ENCODE data around the gene FOXL2.

The FOXL2 gene

GRCh38 chr3:138946663-138947494, at the start of gene FOXL2, which contains the start of gene FOXL2NB:
FOXL2 (minus strand) TSS chr3:138947137; CDS start chr3:138946722, 415 bp downstream.
FOXL2NB (plus strand) TSS chr3:138947217; CDS start chr3:138947365, 148 bp downstream.
- FAIRE-seq, result no peak

DNA sequence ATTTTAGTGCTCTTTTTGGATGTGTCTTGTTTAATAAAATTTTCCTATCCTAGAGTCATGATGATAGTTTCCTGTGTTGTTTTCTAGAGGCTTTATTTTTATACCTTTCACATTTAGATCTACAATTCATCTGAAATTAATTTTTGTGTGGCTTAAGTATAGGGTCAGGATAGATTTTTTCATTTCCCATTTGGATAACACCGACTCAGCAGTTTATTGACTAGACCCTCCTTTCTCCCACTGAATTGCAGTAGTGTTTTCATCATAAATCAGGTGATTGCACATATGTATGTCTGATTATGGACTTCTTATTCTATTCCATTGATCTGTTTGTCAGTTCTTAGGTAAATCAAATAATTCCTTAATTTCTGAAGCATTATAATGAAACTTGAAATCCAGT, 48.8 kb upstream of the FOXL2 start:
- no peak for FAIRE-seq

- FAIRE-seq, result no peak
These were observed 40.2 kb upstream of the FOXL2 start for GRCh38 chr3:138987181-138987580.

- no peak for FAIRE-seq
These were observed 39.0 kb upstream of the FOXL2 start for GRCh38 chr3:138985932-138986331.

DNA sequence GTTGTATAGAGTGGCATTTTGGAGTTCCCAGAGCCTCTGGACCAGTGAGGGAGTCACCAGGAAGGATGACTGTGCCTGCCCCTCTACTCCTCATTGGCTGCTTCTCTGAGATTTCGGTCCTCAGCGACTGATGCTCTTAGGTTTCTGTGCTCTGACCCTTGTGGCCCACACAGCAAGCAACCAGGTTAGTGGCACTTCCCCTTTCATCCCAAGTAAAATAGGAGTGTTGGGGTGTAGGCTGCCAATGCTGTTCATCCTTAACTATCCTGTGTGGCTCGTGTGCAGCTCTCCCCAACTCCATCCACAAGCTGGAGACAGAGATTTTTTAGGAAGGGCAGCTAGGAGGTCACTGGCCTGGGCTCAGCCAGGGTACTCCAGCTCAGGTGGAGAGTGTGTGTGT, 37.9 kb upstream of the FOXL2 start:
- no peak for FAIRE-seq

- no peak for FAIRE-seq
These were observed 29.1 kb upstream of the FOXL2 start for GRCh38 chr3:138976047-138976446.

GRCh38 chr3:138975351-138975750, 28.4 kb upstream of the FOXL2 start:
- no peak for FAIRE-seq

DNA sequence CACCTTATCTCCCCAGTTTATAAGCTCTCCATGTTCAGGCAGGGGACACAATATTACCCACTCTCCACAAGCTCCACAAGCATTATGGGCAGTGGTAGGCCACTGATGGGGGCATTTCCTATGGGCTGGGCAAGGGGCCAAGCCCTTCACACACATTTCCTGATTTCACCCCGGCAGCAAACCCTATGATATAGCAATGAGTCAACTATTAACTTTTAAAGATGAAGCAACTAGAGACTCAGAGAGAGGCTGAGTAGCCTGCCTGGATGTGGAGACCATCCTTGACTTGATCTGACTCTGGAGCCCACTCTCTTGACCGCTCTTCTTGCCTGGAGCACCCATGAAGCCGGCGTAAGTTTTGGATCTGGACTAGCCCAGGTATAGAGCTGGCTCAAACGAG, 27.5 kb upstream of the FOXL2 start:
- FAIRE-seq, result no peak

DNA sequence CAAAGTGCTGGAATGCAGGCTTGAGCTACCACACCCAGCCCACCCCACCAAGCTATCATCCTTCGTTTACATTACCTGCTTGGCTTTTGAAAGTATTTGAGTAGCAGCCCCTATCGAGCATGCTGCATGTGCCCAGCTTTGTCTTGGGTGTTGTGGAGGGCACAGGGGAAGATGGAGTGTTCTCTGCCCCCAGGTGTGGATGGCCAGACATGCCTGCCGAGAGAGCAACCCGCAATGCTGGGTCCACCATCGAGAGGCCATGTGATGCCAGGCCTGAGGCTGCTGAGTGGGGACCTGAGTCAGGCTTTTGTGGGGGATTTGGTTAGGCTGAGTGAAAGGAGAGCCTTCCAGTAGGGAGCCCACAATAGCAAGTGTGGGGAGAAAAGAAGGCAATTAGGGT, 26.0 kb upstream of the FOXL2 start:
- no peak for FAIRE-seq

DNA sequence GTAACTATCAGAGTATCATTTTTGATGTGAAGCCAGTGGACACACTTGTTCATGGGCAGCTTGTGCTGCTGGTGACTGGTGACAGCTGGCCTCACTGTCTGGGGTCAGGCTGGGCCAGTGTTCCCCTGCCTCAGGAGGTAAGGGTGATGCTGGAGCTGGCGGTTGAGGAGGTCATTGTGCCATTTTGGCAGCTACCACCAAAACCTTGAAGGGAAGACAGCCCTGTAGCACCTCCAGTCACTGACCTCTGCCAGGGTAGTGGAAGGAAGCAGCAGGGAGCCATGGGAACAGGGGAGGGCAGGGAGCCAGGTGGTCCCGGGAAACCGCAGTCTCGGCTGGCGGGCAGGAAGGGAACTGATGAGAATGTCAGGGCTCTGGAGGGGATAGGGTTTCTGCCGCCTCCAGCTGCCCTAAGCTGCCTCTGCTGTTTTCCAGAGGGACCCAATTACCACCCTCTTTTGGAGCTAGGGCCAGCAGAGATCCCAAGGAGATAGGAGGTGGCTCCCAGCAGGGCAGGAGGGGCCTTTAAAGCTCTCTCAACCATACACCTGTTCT, 24.9 kb upstream of the FOXL2 start:
- FAIRE-seq, result no peak

- FAIRE-seq, result peak; percentile 48
These were observed 18.0 kb upstream of the FOXL2 start for GRCh38 chr3:138964923-138965322.

GRCh38 chr3:138964264-138964663, 17.3 kb upstream of the FOXL2 start:
- FAIRE-seq, result no peak

GRCh38 chr3:138962854-138963560, 16.1 kb upstream of the FOXL2 start:
- no peak for FAIRE-seq

- FAIRE-seq, result no peak
These were observed 13.5 kb upstream of the FOXL2 start for GRCh38 chr3:138960417-138960852.

DNA sequence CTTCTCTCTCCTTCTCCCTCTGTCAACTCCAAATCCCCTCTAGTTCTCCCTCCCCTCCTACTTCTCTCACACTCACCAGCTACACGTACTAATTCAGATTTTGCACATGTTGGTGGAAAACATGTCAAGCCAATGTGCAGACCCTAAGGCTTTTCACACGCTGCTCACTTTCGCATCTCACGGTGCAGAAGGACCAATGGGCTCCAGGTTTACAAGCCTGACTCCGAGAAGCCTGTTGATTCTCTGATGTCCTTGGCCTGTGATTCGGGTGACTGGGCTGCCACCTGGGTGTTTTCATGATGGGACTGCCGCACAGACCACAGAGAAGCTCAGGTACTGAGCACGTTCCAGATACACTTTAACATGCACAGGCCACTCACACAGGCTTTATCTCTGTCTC, 3.8 kb upstream of the FOXL2 start:
- no peak for FAIRE-seq

DNA sequence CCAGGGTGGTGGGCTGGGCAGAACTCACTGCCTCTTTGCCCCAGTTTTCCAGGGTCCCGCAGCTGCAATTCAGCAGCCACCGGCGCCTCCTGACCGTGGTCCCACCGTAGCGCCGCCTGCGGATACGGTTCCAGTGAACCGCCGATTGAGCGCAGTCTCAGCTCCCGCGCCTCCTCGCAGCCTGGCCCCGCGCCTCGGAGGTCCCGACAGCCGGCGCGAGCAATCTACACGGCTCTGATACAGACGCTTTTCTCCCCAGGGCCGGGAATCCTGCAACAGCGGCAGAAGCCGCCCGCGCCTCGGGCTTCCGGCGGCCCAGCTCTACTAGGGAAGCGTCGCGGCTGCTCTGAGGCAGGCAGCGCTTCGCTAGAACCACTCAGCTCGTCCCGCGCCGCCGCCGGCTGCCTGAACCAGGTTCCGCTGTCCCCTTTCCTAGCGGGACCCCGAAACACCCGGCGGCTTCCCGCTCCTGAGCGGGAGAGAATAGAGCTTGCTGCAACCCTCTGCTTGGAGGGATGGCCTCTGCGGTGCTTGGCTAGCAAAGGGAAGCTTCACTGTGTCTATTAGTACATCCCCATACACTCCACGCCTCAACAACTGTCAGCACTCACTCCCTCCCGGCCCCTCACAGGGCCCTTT, 3.2 kb upstream of the FOXL2 start:
- no peak for FAIRE-seq

GRCh38 chr3:138949445-138950005, 2.6 kb upstream of the FOXL2 start:
- FAIRE-seq, result no peak

DNA sequence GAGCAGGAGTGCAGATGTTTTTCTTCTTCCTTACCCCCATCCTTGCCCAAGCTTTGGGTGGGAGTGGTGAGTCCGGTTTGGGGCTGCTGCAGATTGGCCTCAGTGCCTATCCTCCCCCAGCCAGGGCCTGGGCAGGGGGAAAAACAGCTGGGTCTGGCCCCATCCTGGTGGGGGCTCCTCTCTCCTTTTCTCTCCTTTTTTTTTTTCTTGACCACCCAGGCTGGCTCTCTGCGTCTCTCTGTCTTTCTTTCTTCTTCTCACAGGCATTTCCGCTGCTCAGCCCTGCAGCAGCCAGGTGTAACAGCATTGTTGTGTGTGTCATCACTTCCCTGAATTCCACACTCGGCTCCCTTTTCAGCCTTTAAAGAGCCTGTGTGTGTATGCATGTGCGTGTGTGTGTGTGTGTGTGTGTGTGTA, 2.1 kb upstream of the FOXL2 start:
- FAIRE-seq, result no peak

DNA sequence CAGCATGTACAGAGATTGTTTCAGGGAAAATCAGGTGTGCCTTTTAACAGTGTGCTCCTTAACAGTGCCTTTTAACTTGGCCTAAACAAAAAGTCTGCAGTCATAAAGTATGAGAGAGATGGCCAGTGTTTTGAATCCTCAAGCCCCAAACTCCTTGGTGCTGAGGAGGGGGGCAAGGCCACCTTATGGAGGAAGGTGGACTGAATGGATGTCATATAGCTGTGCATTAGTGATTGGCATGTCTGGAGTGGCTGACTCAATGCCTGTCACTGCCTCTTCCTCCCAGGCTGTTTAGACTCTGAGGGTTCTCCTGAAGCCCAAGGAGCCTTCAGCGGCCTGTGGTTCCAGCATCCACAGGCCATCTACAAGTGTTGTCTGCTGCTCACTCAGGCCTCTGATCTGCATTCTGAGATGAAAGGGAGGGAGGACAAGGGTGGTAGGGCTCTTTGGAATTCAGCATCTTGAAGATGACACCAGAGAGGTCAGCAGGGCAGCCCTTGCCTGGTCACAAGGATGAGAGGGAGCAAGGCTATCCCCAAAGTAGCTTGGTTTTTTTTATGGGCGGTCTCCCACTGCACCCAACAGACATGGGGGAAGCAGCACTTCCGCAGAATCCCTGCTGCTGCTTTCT, 1.5 kb upstream of the FOXL2 start:
- no peak for FAIRE-seq

GRCh38 chr3:138947495-138948121, 671 bp upstream of the FOXL2 start:
- no peak for FAIRE-seq

DNA sequence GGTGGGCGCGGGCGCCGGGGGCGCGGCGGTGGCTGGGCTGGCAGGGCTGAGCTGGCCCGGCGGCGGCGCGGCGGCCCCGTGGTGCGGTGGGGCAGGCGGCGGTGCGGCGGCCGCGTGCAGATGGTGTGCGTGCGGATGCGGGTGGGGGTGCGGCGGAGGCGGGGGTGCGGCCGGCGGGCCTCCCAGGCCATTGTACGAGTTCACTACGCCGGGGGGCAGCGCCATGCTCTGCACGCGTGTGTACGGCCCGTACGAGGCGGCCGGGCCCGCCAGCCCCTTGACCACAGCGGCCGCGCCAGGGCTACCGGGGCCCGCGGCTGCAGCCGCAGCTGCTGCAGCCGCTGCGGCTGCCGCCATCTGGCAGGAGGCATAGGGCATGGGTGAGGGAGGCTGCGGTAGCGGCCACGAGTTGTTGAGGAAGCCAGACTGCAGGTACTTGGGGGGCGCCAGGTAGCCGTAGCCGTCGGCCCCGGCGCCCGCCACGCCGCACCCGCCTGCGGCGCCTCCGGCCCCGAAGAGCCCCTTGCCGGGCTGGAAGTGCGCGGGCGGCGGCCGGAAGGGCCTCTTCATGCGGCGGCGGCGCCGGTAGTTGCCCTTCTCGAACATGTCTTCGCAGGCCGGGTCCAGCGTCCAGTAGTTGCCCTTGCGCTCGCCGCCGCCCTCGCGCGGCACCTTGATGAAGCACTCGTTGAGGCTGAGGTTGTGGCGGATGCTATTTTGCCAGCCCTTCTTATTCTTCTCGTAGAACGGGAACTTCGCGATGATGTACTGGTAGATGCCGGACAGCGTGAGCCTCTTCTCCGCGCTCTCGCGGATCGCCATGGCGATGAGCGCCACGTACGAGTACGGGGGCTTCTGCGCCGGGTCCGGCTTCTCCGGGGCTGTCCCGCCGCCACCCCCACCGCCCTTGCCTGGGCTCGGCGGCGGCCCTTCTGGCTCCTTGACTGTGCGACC, 951 bp downstream of the FOXL2 start:
- no peak for FAIRE-seq
